Cardiac fibroblast (primary cell): ENCODE results near the gene GRHL1.
A peak's percentile ranks its signal among the peaks of the same experiment; 100 is the strongest.
"Not testable (repeated sequence)": the region's sequence is repeated elsewhere in the genome, so short reads cannot be mapped to it uniquely, and the experiment has no call there.

Source experiments
- DNase-seq, 2 donors: peaks; one replicate each; pipeline versions ENCODE4 v3.0.0 to v3.0.0-alpha.2; 2010; ENCODE audit warnings: low read depth in 2 of 2
- H3K4me3 ChIP-seq, 2 donors: replicated peaks in 1 of 2; 1 replicate in 1 of 2; 2 replicates in 1 of 2; pipeline ENCODE4 v1.5.1; 2011; ENCODE audit warnings: low read depth in 2 of 2, low read length in 2 of 2, mild to moderate bottlenecking in 2 of 2, moderate library complexity in 1 of 2
- TF ChIP-seq, protein P1 (sequence below): IDR thresholded peaks from one replicate; pipeline ENCODE4 v1.5.1; 2011; ENCODE audit warnings: low read depth, mild to moderate bottlenecking, low read length, inconsistent platforms

The GRHL1 gene

DNA sequence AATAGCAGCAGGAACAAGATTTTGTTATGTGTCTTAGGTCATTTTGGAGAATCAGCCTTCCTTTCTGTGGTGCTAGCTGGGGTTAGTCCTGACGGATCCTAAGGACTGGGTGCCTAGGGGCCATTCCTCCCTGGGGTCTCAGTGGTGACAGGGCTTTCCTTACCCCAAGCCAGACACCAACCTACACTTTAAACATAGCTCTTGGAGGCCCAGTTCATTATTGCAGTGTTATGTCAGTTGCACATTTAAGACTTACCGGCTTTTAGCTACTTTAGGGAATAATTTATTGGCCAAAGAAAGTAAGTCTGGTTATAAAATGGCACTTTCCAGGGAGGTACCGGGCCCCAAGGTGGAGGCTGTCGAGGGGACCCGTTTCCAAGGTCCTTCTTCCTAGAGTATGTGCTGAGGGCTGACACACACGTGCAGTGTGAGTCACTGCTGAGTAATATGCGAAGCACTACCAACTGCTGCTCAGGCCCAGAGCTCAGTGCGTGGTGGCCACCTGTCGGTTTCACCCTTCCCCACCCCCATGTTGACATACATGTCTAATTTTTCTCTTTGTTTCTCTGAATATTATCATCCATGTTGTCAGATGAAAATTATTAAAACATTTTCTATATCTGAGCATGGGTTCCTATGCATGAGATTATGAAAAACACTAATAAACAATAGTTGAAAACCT is 37.0 kb upstream of the GRHL1 start:
- DNase-seq = peak; percentile 53 to 83
- H3K4me3 ChIP-seq = no peak overlapping the region
- TF ChIP-seq, protein P1, sequence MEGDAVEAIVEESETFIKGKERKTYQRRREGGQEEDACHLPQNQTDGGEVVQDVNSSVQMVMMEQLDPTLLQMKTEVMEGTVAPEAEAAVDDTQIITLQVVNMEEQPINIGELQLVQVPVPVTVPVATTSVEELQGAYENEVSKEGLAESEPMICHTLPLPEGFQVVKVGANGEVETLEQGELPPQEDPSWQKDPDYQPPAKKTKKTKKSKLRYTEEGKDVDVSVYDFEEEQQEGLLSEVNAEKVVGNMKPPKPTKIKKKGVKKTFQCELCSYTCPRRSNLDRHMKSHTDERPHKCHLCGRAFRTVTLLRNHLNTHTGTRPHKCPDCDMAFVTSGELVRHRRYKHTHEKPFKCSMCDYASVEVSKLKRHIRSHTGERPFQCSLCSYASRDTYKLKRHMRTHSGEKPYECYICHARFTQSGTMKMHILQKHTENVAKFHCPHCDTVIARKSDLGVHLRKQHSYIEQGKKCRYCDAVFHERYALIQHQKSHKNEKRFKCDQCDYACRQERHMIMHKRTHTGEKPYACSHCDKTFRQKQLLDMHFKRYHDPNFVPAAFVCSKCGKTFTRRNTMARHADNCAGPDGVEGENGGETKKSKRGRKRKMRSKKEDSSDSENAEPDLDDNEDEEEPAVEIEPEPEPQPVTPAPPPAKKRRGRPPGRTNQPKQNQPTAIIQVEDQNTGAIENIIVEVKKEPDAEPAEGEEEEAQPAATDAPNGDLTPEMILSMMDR = peak; percentile 33

DNA sequence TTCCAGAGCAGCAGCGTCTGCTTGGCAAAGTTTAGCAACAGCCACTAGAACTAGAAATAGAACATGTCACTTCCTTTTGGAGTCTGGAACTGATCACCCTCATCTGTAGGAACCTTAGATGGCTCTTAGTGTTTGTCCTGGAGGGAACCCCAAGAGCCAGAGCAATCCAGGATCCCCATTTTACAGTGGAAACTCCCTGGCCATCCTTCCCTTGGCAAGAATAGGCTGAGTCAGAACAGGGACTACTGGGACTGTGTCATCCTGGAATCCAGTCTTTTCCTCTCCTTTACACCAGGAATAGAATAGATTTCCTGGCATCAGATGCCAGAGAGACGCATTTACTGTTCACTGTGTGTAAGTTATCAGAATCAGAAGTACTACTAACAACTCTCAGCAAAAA is 33.2 kb upstream of the GRHL1 start:
- DNase-seq = peak; percentile 32 to 38
- H3K4me3 ChIP-seq = no peak overlapping the region
- TF ChIP-seq, protein P1 = no peak

DNA sequence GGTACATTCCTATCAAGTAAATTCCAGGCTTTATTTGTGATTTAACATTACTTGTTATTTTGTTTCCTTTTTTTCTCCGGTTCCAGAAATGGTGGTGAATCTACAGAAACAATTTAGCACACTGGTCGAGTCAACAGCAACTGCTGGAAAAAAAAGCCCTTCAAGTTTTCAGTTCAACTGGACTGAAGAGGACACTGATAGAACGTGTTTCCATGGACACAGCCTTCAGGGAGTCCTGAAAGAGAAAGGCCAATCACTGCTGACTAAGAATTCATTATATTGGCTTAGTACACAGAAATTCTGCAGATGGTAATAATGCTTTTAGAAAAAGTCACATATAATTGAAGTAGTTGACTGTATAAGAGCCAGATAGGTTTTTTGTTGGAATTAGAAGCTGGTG is 32.0 kb upstream of the GRHL1 start:
- H3K4me3 ChIP-seq = no peak overlapping the region
- TF ChIP-seq, protein P1 = no peak
- DNase-seq = no peak

DNA sequence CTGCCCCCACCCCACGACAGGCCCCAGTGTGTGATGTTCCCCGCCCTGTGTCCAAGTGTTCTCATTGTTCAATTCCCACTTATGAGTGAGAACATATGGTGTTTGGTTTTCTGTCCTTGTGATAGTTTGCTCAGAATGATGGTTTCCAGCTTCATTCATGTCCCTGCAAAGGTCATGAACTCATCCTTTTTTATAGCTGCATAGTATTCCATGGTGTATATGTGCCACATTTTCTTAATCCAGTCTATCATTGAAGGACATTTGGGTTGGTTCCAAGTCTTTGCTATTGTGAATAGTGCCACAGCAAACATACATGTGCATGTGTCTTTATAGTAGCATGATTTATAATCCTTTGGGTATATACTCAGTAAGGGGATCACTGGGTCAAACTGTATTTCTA is 24.5 kb upstream of the GRHL1 start:
- not testable (repeated sequence) for DNase-seq, H3K4me3 ChIP-seq

DNA sequence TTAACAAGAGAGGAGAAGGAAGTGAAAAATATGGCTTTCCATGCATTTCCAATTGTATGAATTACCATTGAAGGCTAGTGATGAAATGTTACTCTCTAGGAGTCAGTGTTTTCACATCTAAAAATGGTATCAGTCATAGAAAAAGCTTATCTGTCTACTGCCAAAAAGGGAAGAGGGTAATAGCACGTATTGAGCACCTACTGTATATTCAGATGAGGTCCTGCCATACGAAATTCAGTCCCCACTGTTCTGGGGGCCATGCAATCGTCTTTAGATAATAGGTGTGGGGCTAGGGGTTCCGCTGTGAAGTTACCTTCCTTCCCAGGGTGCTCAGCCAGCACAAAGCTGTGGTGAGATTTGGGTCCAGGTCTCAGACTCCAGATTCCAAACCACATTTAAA is 14.2 kb upstream of the GRHL1 start:
- no peak for DNase-seq
- TF ChIP-seq, protein P1 = no peak

DNA sequence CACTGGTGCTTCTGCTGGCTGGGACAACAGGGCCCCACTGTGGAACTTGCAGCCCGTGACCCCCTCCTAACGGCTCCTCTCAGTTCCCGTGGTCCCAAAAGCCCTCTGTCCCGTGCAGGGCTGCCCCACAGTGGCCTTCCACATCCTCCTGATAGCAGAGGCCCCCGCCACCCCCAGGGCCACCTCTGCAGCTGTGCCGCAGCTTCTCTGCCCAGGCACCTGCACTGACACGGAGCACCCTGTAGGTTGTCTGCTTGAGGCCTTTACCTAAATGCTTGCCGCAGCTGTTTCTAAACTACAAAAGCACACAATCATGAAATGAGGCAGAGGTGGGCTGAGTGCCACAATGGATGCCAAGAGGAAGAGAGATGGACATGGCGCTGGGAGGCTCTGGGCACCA is 13.5 kb upstream of the GRHL1 start:
- no peak for DNase-seq
- H3K4me3 ChIP-seq = no peak overlapping the region
- TF ChIP-seq, protein P1 = no peak

More for the DNA sequence above, 14.2 kb upstream of the GRHL1 start:
- no peak overlapping the region for H3K4me3 ChIP-seq

DNA sequence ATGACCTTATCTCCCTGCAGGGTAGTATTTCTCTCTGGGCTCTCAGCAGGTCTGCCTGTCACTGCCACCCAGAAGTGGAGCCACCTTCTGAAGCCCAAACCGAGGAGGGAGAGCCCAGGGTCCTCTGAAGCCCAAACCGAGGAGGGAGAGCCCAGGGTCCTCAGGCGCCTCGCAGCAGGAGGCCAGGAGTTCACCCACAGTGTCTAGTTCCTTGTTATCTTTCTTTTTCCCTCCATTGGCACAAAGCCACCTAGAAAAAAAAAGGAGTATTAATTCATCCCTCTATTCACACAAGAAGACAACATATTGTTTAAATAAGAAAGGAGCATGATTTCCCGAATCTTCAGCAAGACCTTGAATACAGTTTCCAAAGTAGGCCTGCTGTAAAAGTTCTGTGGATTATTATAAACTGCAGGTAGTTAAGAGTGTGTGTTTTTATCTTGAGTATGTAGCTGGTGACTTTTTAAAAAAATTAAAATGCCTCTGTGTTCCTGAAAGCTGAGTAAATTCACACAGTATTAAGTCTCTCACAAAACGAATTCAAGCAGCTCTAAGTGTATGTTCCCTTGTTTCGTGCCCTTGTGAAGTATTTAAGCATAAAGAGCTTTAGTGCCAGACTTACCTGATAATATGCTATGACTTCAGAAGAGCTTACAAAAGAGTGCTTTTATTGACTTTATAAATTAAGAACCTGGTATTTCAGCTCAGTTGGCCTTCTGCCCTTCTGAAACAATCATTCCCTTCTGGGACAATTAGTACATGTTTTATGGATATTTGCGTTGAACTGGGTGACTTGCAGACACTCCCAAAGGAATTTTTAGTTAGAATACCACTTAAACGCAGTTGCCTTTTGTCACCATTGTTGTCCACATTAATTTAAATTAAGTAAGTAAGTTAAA is 11.7 kb upstream of the GRHL1 start:
- no peak for DNase-seq
- TF ChIP-seq, protein P1 = no peak
- H3K4me3 ChIP-seq = no peak overlapping the region
